Measurements from ENCODE around the gene CERK.
A peak's percentile ranks its signal among the peaks of the same experiment; 100 is the strongest.
"Not testable (repeated sequence)": the region's sequence is repeated elsewhere in the genome, so short reads cannot be mapped to it uniquely, and the experiment has no call there.

The CERK gene

GRCh38 chr22:46735747-46736608, 2.1 kb downstream of the CERK start:
- no peak for DNase-seq (ENCODE audit: insufficient read length)
- peak; percentile 21 for FAIRE-seq
- TF ChIP-seq TAF1 (IDR thresholded peaks at IDR 0.05; ENCODE audit: borderline replicate concordance, low read depth, low read length) (no peak), POLR2AphosphoS5 (IDR thresholded peaks at IDR 0.05; ENCODE audit: low read depth, low read length) (no peak), POLR2A (IDR thresholded peaks at IDR 0.05; ENCODE audit: low read depth, low read length) (no peak)

- DNase-seq (ENCODE audit: insufficient read length) = no peak
- no peak for TF ChIP-seq POLR2A (IDR thresholded peaks at IDR 0.05; ENCODE audit: low read depth, low read length)
- FAIRE-seq = peak; percentile 96
These were observed 3.1 kb downstream of the CERK start for GRCh38 chr22:46734830-46735453.

- DNase-seq (ENCODE audit: insufficient read length); FAIRE-seq: not testable (repeated sequence)
These were observed 3.8 kb downstream of the CERK start for GRCh38 chr22:46734213-46734722.

- FAIRE-seq (no peak), DNase-seq (ENCODE audit: insufficient read length) (no peak)
- no peak for TF ChIP-seq POLR2A (IDR thresholded peaks at IDR 0.05; ENCODE audit: low read depth, low read length)
- TF ChIP-seq TAF1 (IDR thresholded peaks at IDR 0.05; ENCODE audit: borderline replicate concordance, low read depth, low read length) = no peak
- TF ChIP-seq POLR2AphosphoS5 (IDR thresholded peaks at IDR 0.05; ENCODE audit: low read depth, low read length) = no peak
These were observed 5.5 kb downstream of the CERK start for GRCh38 chr22:46732513-46732912.

GRCh38 chr22:46732041-46732379, 6.0 kb downstream of the CERK start:
- TF ChIP-seq POLR2A (IDR thresholded peaks at IDR 0.05; ENCODE audit: low read depth, low read length) (no peak), TAF1 (IDR thresholded peaks at IDR 0.05; ENCODE audit: borderline replicate concordance, low read depth, low read length) (no peak), POLR2AphosphoS5 (IDR thresholded peaks at IDR 0.05; ENCODE audit: low read depth, low read length) (no peak)
- FAIRE-seq (no peak), DNase-seq (ENCODE audit: insufficient read length) (no peak)

- FAIRE-seq (no peak), DNase-seq (ENCODE audit: insufficient read length) (no peak)
- TF ChIP-seq TAF1 (IDR thresholded peaks at IDR 0.05; ENCODE audit: borderline replicate concordance, low read depth, low read length) (no peak), POLR2AphosphoS5 (IDR thresholded peaks at IDR 0.05; ENCODE audit: low read depth, low read length) (no peak)
These were observed 6.6 kb downstream of the CERK start for GRCh38 chr22:46731246-46732040.

GRCh38 chr22:46730568-46731245, 7.3 kb downstream of the CERK start:
- DNase-seq (ENCODE audit: insufficient read length) = no peak
- FAIRE-seq = no peak
- TF ChIP-seq POLR2AphosphoS5 (IDR thresholded peaks at IDR 0.05; ENCODE audit: low read depth, low read length) = no peak
- no peak for TF ChIP-seq TAF1 (IDR thresholded peaks at IDR 0.05; ENCODE audit: borderline replicate concordance, low read depth, low read length)
- TF ChIP-seq POLR2A (IDR thresholded peaks at IDR 0.05; ENCODE audit: low read depth, low read length) = no peak

- FAIRE-seq (no peak), DNase-seq (ENCODE audit: insufficient read length) (no peak)
- TF ChIP-seq POLR2AphosphoS5 (IDR thresholded peaks at IDR 0.05; ENCODE audit: low read depth, low read length) = no peak
- no peak for TF ChIP-seq POLR2A (IDR thresholded peaks at IDR 0.05; ENCODE audit: low read depth, low read length)
- no peak for TF ChIP-seq TAF1 (IDR thresholded peaks at IDR 0.05; ENCODE audit: borderline replicate concordance, low read depth, low read length)
These were observed 9.6 kb downstream of the CERK start for GRCh38 chr22:46728470-46728869.

- no peak for FAIRE-seq
- no peak for DNase-seq (ENCODE audit: insufficient read length)
- TF ChIP-seq POLR2AphosphoS5 (IDR thresholded peaks at IDR 0.05; ENCODE audit: low read depth, low read length) (no peak), POLR2A (IDR thresholded peaks at IDR 0.05; ENCODE audit: low read depth, low read length) (no peak), TAF1 (IDR thresholded peaks at IDR 0.05; ENCODE audit: borderline replicate concordance, low read depth, low read length) (no peak)
These were observed 10.2 kb downstream of the CERK start for GRCh38 chr22:46727813-46728364.

GRCh38 chr22:46726986-46727317, 11.1 kb downstream of the CERK start:
- DNase-seq (ENCODE audit: insufficient read length) (no peak), FAIRE-seq (no peak)
- TF ChIP-seq POLR2AphosphoS5 (IDR thresholded peaks at IDR 0.05; ENCODE audit: low read depth, low read length) (no peak), TAF1 (IDR thresholded peaks at IDR 0.05; ENCODE audit: borderline replicate concordance, low read depth, low read length) (no peak), POLR2A (IDR thresholded peaks at IDR 0.05; ENCODE audit: low read depth, low read length) (no peak)

Data from GM12892 (cell line).